Skeletal muscle satellite cell (primary cell): ENCODE measurements around the gene SLC35F2.
"Not testable (repeated sequence)": the region's sequence is repeated elsewhere in the genome, so short reads cannot be mapped to it uniquely, and the experiment has no call there.

Experiments used
- H3K27me3 ChIP-seq: 2 replicates; pipeline ENCODE4 v1.7.0; 2013; ENCODE audit warnings: low read length; ENCODE audit not compliant: control insufficient read depth, insufficient read depth
- H3K36me3 ChIP-seq: 2 replicates; pipeline ENCODE4 v1.7.0; 2013; ENCODE audit warnings: mild to moderate bottlenecking, control low read depth, low read length; ENCODE audit not compliant: insufficient read depth
- H3K4me1 ChIP-seq: 2 replicates; pipeline ENCODE4 v1.7.0; 2013; ENCODE audit warnings: low read length; ENCODE audit not compliant: control insufficient read depth, insufficient read depth
- H3K4me2 ChIP-seq: 2 replicates; pipeline ENCODE4 v1.7.0; 2013; ENCODE audit warnings: mild to moderate bottlenecking, low read length
- H3K4me3 ChIP-seq: 2 replicates; pipeline ENCODE4 v1.7.0; 2013; ENCODE audit warnings: low read length
- H3K9ac ChIP-seq: 2 replicates; pipeline ENCODE4 v1.7.0; 2013; ENCODE audit warnings: mild to moderate bottlenecking, low read depth, low read length, moderate library complexity
- H3K9me3 ChIP-seq: replicated peaks from 2 replicates; pipeline ENCODE4 v1.7.0; 2013; ENCODE audit warnings: mild to moderate bottlenecking, control low read depth, low read length

SLC35F2 gene

GRCh38 chr11:107780136-107780535 is 78.5 kb downstream of the SLC35F2 start:
- H3K36me3 ChIP-seq, result no peaks in the 10 kb centered on the region
- no peaks in the 10 kb centered on the region for H3K4me1 ChIP-seq
- no peak overlapping the region for H3K4me2 ChIP-seq
- no peak overlapping the region for H3K9ac ChIP-seq
- H3K4me3 ChIP-seq, result no peak overlapping the region
- no peaks in the 10 kb centered on the region for H3K9me3 ChIP-seq
- H3K27me3 ChIP-seq, result no peaks in the 10 kb centered on the region

- Histone ChIP-seq H3K9me3 (no peaks in the 10 kb centered on the region), H3K9ac (no peak overlapping the region), H3K4me3 (no peak overlapping the region), H3K4me2 (no peak overlapping the region), H3K36me3 (no peaks in the 10 kb centered on the region), H3K4me1 (no peaks in the 10 kb centered on the region), H3K27me3 (no peaks in the 10 kb centered on the region)
Measured at GRCh38 chr11:107778839-107779517, 79.6 kb downstream of the SLC35F2 start.

GRCh38 chr11:107777110-107777509 is 81.5 kb downstream of the SLC35F2 start:
- Histone ChIP-seq H3K27me3 (no peaks in the 10 kb centered on the region), H3K9me3 (no peaks in the 10 kb centered on the region), H3K4me2 (no peak overlapping the region), H3K9ac (no peak overlapping the region), H3K4me3 (no peak overlapping the region), H3K36me3 (no peaks in the 10 kb centered on the region), H3K4me1 (no peaks in the 10 kb centered on the region)

- H3K4me1 ChIP-seq, result no peaks in the 10 kb centered on the region
- H3K9me3 ChIP-seq, result no peaks in the 10 kb centered on the region
- H3K4me2 ChIP-seq, result no peak overlapping the region
- no peaks in the 10 kb centered on the region for H3K27me3 ChIP-seq
- H3K9ac ChIP-seq, result no peak overlapping the region
- H3K36me3 ChIP-seq, result no peaks in the 10 kb centered on the region
- no peak overlapping the region for H3K4me3 ChIP-seq
Measured at GRCh38 chr11:107776062-107776461, 82.5 kb downstream of the SLC35F2 start.

- H3K27me3 ChIP-seq, result no peaks in the 10 kb centered on the region
- H3K4me3 ChIP-seq, result no peak overlapping the region
- peaks cover 16% of the 10 kb centered on the region for H3K4me1 ChIP-seq
- peak overlapping the region; percentile 12 for H3K9ac ChIP-seq
- H3K36me3 ChIP-seq, result no peaks in the 10 kb centered on the region
- peak overlapping the region; percentile 32 for H3K4me2 ChIP-seq
- H3K9me3 ChIP-seq, result no peaks in the 10 kb centered on the region
Measured at GRCh38 chr11:107770551-107770951, 88.0 kb downstream of the SLC35F2 start.

GRCh38 chr11:107769189-107769588 is 89.4 kb downstream of the SLC35F2 start:
- Histone ChIP-seq H3K4me2 (no peak overlapping the region), H3K4me1 (peaks cover 16% of the 10 kb centered on the region)

GRCh38 chr11:107758719-107759355 is 99.8 kb downstream of the SLC35F2 start:
- H3K36me3 ChIP-seq, H3K4me2 ChIP-seq, H3K9me3 ChIP-seq, H3K4me1 ChIP-seq, H3K4me3 ChIP-seq, H3K27me3 ChIP-seq, H3K9ac ChIP-seq: not testable (repeated sequence)

More at GRCh38 chr11:107769189-107769588, 89.4 kb downstream of the SLC35F2 start:
- Histone ChIP-seq H3K9ac (no peak overlapping the region), H3K4me3 (no peak overlapping the region), H3K9me3 (no peaks in the 10 kb centered on the region), H3K27me3 (peaks cover 6% of the 10 kb centered on the region), H3K36me3 (no peaks in the 10 kb centered on the region)

- no peak overlapping the region for H3K9ac ChIP-seq
- no peaks in the 10 kb centered on the region for H3K9me3 ChIP-seq
- H3K36me3 ChIP-seq, result no peaks in the 10 kb centered on the region
- no peaks in the 10 kb centered on the region for H3K4me1 ChIP-seq
- H3K27me3 ChIP-seq, result no peaks in the 10 kb centered on the region
- no peak overlapping the region for H3K4me3 ChIP-seq
- H3K4me2 ChIP-seq, result no peak overlapping the region
Measured at GRCh38 chr11:107757661-107758060, 100.9 kb downstream of the SLC35F2 start.

GRCh38 chr11:107756553-107756952 is 102.0 kb downstream of the SLC35F2 start:
- Histone ChIP-seq H3K36me3 (no peaks in the 10 kb centered on the region), H3K4me3 (no peak overlapping the region), H3K27me3 (no peaks in the 10 kb centered on the region), H3K4me2 (no peak overlapping the region), H3K4me1 (no peaks in the 10 kb centered on the region), H3K9ac (no peak overlapping the region), H3K9me3 (no peaks in the 10 kb centered on the region)

- H3K9ac ChIP-seq, result no peak overlapping the region
- H3K4me1 ChIP-seq, result no peaks in the 10 kb centered on the region
- no peak overlapping the region for H3K4me3 ChIP-seq
- H3K36me3 ChIP-seq, result no peaks in the 10 kb centered on the region
- no peak overlapping the region for H3K4me2 ChIP-seq
- H3K27me3 ChIP-seq, result no peaks in the 10 kb centered on the region
- H3K9me3 ChIP-seq, result no peaks in the 10 kb centered on the region
Measured at GRCh38 chr11:107752949-107753822, 105.4 kb downstream of the SLC35F2 start.

GRCh38 chr11:107752508-107752907 is 106.1 kb downstream of the SLC35F2 start:
- no peaks in the 10 kb centered on the region for H3K9me3 ChIP-seq
- no peaks in the 10 kb centered on the region for H3K27me3 ChIP-seq
- H3K4me2 ChIP-seq, result no peak overlapping the region
- H3K4me1 ChIP-seq, result no peaks in the 10 kb centered on the region
- H3K4me3 ChIP-seq, result no peak overlapping the region
- no peaks in the 10 kb centered on the region for H3K36me3 ChIP-seq
- H3K9ac ChIP-seq, result no peak overlapping the region
